Measurements from ENCODE around the gene ALK. TPM values are rescaled to one million over a fixed set of nuclear protein-coding genes. Genes with fewer than 3 reads are reported as not detected.

ALK gene
- total and polyA plus RNA-seq, 2 donors = 0.19 to 0.21 TPM

DNA sequence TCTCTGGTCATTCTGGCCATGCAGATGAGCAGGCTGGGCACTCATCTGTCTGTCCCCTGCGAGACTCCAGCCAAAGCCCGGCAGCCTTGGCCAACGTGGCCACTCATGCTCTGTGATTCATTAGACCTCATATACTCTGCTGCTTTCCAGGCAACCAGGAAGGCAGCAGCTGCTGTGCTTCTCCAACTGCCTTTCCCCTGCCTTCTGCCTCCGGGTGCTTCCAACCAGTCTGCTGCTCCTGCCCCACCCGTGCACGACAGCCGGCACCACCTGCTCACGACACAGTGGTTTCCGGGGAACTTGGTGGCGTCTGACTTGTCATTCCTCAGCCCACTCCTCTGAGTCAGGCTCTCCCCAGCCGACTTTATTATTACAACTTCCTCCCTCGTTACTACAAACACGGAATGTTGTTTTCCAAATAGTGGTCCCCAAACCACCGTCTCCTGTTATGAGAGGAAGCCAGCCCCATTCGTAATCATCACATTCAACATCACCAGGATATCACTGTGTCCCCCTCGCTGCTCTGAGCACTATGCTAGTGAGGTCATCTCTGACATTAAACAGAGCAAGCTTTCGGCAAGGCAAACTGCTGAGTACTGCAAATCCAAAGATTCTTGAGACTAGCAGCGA is 392.4 kb downstream of the ALK start:
- Histone ChIP-seq H3K4me3 (ENCODE audit: low read length in 2 of 2) (no peak overlapping the region), H3K27ac (ENCODE audit: low read depth in 1 of 2, low read length in 1 of 2) (no peak overlapping the region), H3K36me3 (ENCODE audit: control insufficient read depth in 2 of 2, insufficient read depth in 2 of 2, low read length in 1 of 2) (no peaks in the 10 kb centered on the region), H3K9me3 (ENCODE audit: control insufficient read depth in 2 of 2, insufficient read depth in 1 of 2, low read length in 1 of 2) (no peaks in the 10 kb centered on the region), H3K27me3 (ENCODE audit: control insufficient read depth in 2 of 2, insufficient read depth in 1 of 2, low read length in 1 of 2) (no peaks in the 10 kb centered on the region), H3K4me1 (ENCODE audit: control insufficient read depth in 2 of 2, insufficient read depth in 2 of 2, low read length in 2 of 2) (peaks cover 0 to 4% of the 10 kb centered on the region in 2 donors)
- 52% methylated on average over 18 of the region's 18 CpGs for WGBS
- DNase-seq (ENCODE audit: low read depth in 6 of 9, low spot score in 9 of 9) = peak in 2 of 9 donors; percentile 24 to 45

GRCh38 chr2:29528371-29528770 is 393.0 kb downstream of the ALK start:
- no peak overlapping the region for H3K4me3 ChIP-seq (ENCODE audit: low read length in 2 of 2)
- no peaks in the 10 kb centered on the region for H3K36me3 ChIP-seq (ENCODE audit: control insufficient read depth in 2 of 2, insufficient read depth in 2 of 2, low read length in 1 of 2)
- no peak overlapping the region for H3K27ac ChIP-seq (ENCODE audit: low read depth in 1 of 2, low read length in 1 of 2)
- no peak for DNase-seq (ENCODE audit: low read depth in 6 of 9, low spot score in 9 of 9)
- 99% methylated on average over 4 of the region's 4 CpGs for WGBS
- no peaks in the 10 kb centered on the region for H3K9me3 ChIP-seq (ENCODE audit: control insufficient read depth in 2 of 2, insufficient read depth in 1 of 2, low read length in 1 of 2)
- peaks cover 0 to 4% of the 10 kb centered on the region in 2 donors for H3K4me1 ChIP-seq (ENCODE audit: control insufficient read depth in 2 of 2, insufficient read depth in 2 of 2, low read length in 2 of 2)
- no peaks in the 10 kb centered on the region for H3K27me3 ChIP-seq (ENCODE audit: control insufficient read depth in 2 of 2, insufficient read depth in 1 of 2, low read length in 1 of 2)

GRCh38 chr2:29527947-29528346 is 393.4 kb downstream of the ALK start:
- H3K36me3 ChIP-seq (ENCODE audit: control insufficient read depth in 2 of 2, insufficient read depth in 2 of 2, low read length in 1 of 2) = no peaks in the 10 kb centered on the region
- no peak overlapping the region for H3K4me3 ChIP-seq (ENCODE audit: low read length in 2 of 2)
- peaks cover 0 to 4% of the 10 kb centered on the region in 2 donors for H3K4me1 ChIP-seq (ENCODE audit: control insufficient read depth in 2 of 2, insufficient read depth in 2 of 2, low read length in 2 of 2)
- H3K27me3 ChIP-seq (ENCODE audit: control insufficient read depth in 2 of 2, insufficient read depth in 1 of 2, low read length in 1 of 2) = no peaks in the 10 kb centered on the region
- no peak overlapping the region for H3K27ac ChIP-seq (ENCODE audit: low read depth in 1 of 2, low read length in 1 of 2)
- H3K9me3 ChIP-seq (ENCODE audit: control insufficient read depth in 2 of 2, insufficient read depth in 1 of 2, low read length in 1 of 2) = no peaks in the 10 kb centered on the region
- 84% methylated on average over 8 of the region's 8 CpGs for WGBS
- no peak for DNase-seq (ENCODE audit: low read depth in 6 of 9, low spot score in 9 of 9)

DNA sequence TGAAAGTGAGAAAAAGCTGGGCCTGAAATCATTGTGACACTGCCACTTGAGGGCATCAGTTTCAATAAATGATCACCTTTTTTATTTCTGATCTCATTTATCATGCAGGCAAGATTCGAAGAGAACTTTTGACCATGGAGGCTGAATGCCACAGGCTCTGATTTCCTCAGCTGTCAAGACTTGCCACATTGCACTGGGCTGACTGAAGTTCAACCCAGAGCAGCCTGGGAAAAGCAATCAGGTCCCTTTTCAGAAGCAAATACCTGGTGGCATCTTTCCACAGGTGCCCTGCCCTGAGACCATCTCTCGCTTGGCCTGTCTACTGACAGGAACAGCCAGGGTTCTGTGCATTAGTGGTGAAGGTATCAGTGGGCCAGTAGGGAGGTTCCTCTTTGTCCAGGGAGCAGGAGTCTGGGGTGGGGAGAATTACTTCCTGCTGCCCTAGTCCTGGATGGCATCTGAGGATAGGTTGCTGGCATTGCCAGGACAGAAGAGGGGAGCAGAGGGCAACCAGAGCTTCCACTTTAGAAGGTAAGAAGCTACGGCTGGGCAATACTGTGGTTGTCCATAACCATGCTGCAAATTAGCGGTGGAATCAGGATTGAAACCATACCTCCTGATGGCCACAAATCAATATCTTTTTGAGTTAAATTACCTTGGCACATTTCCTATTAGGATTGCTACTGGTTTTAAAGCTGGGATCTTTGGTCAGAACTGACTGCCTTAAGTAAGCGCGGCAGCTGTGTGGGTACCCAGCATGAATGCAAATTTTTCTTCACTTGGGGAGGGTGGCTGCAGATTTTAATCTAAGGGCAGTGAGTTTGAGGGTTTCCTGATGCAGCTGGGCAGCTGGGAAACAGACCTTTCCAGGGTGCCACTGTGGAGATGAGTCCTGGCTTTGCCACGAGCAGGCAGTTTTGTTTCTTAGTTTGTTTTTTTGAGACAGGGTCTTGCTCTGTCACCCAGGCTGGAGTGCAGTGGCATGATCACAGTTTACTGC is 394.5 kb downstream of the ALK start:
- H3K9me3 ChIP-seq (ENCODE audit: control insufficient read depth in 2 of 2, insufficient read depth in 1 of 2, low read length in 1 of 2) = no peaks in the 10 kb centered on the region
- whole genome bisulfite sequencing = 93% methylated on average over 7 of the region's 7 CpGs

DNA sequence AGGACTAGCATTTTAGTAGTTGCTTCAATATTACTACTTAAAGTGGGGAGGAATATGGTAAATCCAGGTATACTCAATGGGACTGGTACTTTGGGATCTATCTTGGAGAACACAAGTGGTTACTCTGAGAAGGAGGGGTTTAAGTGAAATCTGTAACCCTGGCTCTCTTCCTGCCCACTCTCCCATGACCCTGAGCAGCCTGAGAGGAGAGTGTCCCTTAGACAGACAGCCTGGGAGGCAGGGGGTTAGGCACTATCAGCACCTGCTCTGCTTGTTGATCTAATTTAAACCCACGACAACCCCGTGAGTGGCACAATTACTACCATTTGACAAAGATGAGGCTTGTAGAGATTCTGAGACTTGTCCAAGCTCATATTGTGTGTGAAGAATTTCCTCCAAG is 395.5 kb downstream of the ALK start:
- no peaks in the 10 kb centered on the region for H3K27me3 ChIP-seq (ENCODE audit: control insufficient read depth in 2 of 2, insufficient read depth in 1 of 2, low read length in 1 of 2)
- 95% methylated on average over 2 of the region's 2 CpGs for WGBS
- H3K4me1 ChIP-seq (ENCODE audit: control insufficient read depth in 2 of 2, insufficient read depth in 2 of 2, low read length in 2 of 2) = peaks cover 0 to 4% of the 10 kb centered on the region in 2 donors
- H3K27ac ChIP-seq (ENCODE audit: low read depth in 1 of 2, low read length in 1 of 2) = no peak overlapping the region
- H3K9me3 ChIP-seq (ENCODE audit: control insufficient read depth in 2 of 2, insufficient read depth in 1 of 2, low read length in 1 of 2) = no peaks in the 10 kb centered on the region
- no peaks in the 10 kb centered on the region for H3K36me3 ChIP-seq (ENCODE audit: control insufficient read depth in 2 of 2, insufficient read depth in 2 of 2, low read length in 1 of 2)
- DNase-seq (ENCODE audit: low read depth in 6 of 9, low spot score in 9 of 9) = no peak
- no peak overlapping the region for H3K4me3 ChIP-seq (ENCODE audit: low read length in 2 of 2)

More for the DNA sequence above, 394.5 kb downstream of the ALK start:
- no peaks in the 10 kb centered on the region for H3K36me3 ChIP-seq (ENCODE audit: control insufficient read depth in 2 of 2, insufficient read depth in 2 of 2, low read length in 1 of 2)
- peaks cover 0 to 4% of the 10 kb centered on the region in 2 donors for H3K4me1 ChIP-seq (ENCODE audit: control insufficient read depth in 2 of 2, insufficient read depth in 2 of 2, low read length in 2 of 2)
- no peak overlapping the region for H3K4me3 ChIP-seq (ENCODE audit: low read length in 2 of 2)
- no peak overlapping the region for H3K27ac ChIP-seq (ENCODE audit: low read depth in 1 of 2, low read length in 1 of 2)
- DNase-seq (ENCODE audit: low read depth in 6 of 9, low spot score in 9 of 9) = no peak
- H3K27me3 ChIP-seq (ENCODE audit: control insufficient read depth in 2 of 2, insufficient read depth in 1 of 2, low read length in 1 of 2) = no peaks in the 10 kb centered on the region

GRCh38 chr2:29524652-29525051 is 396.7 kb downstream of the ALK start:
- DNase-seq (ENCODE audit: low read depth in 6 of 9, low spot score in 9 of 9) = no peak
- Histone ChIP-seq H3K4me1 (ENCODE audit: control insufficient read depth in 2 of 2, insufficient read depth in 2 of 2, low read length in 2 of 2) (peaks cover 0 to 4% of the 10 kb centered on the region in 2 donors), H3K36me3 (ENCODE audit: control insufficient read depth in 2 of 2, insufficient read depth in 2 of 2, low read length in 1 of 2) (no peaks in the 10 kb centered on the region), H3K4me3 (ENCODE audit: low read length in 2 of 2) (no peak overlapping the region), H3K9me3 (ENCODE audit: control insufficient read depth in 2 of 2, insufficient read depth in 1 of 2, low read length in 1 of 2) (no peaks in the 10 kb centered on the region), H3K27ac (ENCODE audit: low read depth in 1 of 2, low read length in 1 of 2) (no peak overlapping the region), H3K27me3 (ENCODE audit: control insufficient read depth in 2 of 2, insufficient read depth in 1 of 2, low read length in 1 of 2) (no peaks in the 10 kb centered on the region)
- 96% methylated on average over 1 of the region's 1 CpG for WGBS

DNA sequence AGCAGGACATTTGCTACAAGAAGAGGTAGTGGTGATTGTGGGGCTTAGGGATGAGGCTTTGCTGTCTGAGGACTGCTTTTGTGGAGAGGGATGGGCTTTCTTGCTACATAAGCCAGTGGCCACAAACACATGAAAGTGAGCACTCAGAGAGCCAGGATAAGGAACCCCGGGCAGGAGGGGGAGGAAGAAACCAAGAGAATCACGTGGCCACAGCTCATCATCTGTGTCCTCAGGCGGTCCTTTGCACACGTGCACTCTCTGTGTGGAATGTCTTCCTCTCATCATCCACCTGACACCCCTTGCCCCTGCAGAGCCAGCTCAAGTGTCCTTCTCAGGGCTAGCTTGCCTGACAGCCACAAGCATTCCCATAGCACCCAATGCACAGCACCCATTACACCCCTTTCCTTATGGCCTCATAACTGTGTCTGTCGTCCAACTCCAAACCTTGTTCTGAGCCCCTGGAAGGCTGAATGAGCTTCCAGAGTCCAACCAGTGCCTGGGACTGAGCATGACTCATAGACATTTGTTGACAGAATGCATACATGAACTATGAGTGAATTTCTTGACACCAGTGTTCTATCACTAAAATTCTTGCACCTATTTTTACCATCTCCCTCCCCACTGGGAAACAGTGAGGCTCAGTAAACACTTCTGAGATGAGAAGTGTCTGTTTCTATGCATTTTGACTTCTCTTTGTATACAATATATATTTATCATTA is 398.3 kb downstream of the ALK start:
- H3K27ac ChIP-seq (ENCODE audit: low read depth in 1 of 2, low read length in 1 of 2) = no peak overlapping the region
- H3K4me3 ChIP-seq (ENCODE audit: low read length in 2 of 2) = no peak overlapping the region
- no peaks in the 10 kb centered on the region for H3K9me3 ChIP-seq (ENCODE audit: control insufficient read depth in 2 of 2, insufficient read depth in 1 of 2, low read length in 1 of 2)
- H3K27me3 ChIP-seq (ENCODE audit: control insufficient read depth in 2 of 2, insufficient read depth in 1 of 2, low read length in 1 of 2) = no peaks in the 10 kb centered on the region
- no peaks in the 10 kb centered on the region for H3K4me1 ChIP-seq (ENCODE audit: control insufficient read depth in 2 of 2, insufficient read depth in 2 of 2, low read length in 2 of 2)
- H3K36me3 ChIP-seq (ENCODE audit: control insufficient read depth in 2 of 2, insufficient read depth in 2 of 2, low read length in 1 of 2) = no peaks in the 10 kb centered on the region
- WGBS = 62% methylated on average over 5 of the region's 5 CpGs
- DNase-seq (ENCODE audit: low read depth in 6 of 9, low spot score in 9 of 9) = no peak

- no peaks in the 10 kb centered on the region for H3K27me3 ChIP-seq (ENCODE audit: control insufficient read depth in 2 of 2, insufficient read depth in 1 of 2, low read length in 1 of 2)
- no peaks in the 10 kb centered on the region for H3K36me3 ChIP-seq (ENCODE audit: control insufficient read depth in 2 of 2, insufficient read depth in 2 of 2, low read length in 1 of 2)
- no peak for DNase-seq (ENCODE audit: low read depth in 6 of 9, low spot score in 9 of 9)
- H3K4me1 ChIP-seq (ENCODE audit: control insufficient read depth in 2 of 2, insufficient read depth in 2 of 2, low read length in 2 of 2) = no peaks in the 10 kb centered on the region
- H3K4me3 ChIP-seq (ENCODE audit: low read length in 2 of 2) = no peak overlapping the region
- H3K9me3 ChIP-seq (ENCODE audit: control insufficient read depth in 2 of 2, insufficient read depth in 1 of 2, low read length in 1 of 2) = no peaks in the 10 kb centered on the region
- 91% methylated on average over 5 of the region's 5 CpGs for WGBS
- no peak overlapping the region for H3K27ac ChIP-seq (ENCODE audit: low read depth in 1 of 2, low read length in 1 of 2)
These were observed 401.4 kb downstream of the ALK start for GRCh38 chr2:29520001-29520400.
